ENCODE data around the gene KIAA0408.

KIAA0408 gene

GRCh38 chr6:127456465-127456864 lies 2.7 kb downstream of the KIAA0408 start:
- no peak for DNase-seq (ENCODE audit: low spot score)
- no peak for TF ChIP-seq CTCF (IDR thresholded peaks at IDR 0.05; ENCODE audit: extremely low read depth, missing control alignments)

- no peak for DNase-seq (ENCODE audit: low spot score)
- no peak for TF ChIP-seq CTCF (IDR thresholded peaks at IDR 0.05; ENCODE audit: extremely low read depth, missing control alignments)
Observed at GRCh38 chr6:127453845-127454619, 5.2 kb downstream of the KIAA0408 start.

- no peak for TF ChIP-seq CTCF (IDR thresholded peaks at IDR 0.05; ENCODE audit: extremely low read depth, missing control alignments)
- DNase-seq (ENCODE audit: low spot score): no peak
Observed at GRCh38 chr6:127452803-127453202, 6.4 kb downstream of the KIAA0408 start.

- no peak for DNase-seq (ENCODE audit: low spot score)
- no peak for TF ChIP-seq CTCF (IDR thresholded peaks at IDR 0.05; ENCODE audit: extremely low read depth, missing control alignments)
Observed at GRCh38 chr6:127451388-127451787, 7.8 kb downstream of the KIAA0408 start.

- TF ChIP-seq CTCF (IDR thresholded peaks at IDR 0.05; ENCODE audit: extremely low read depth, missing control alignments): no peak
- no peak for DNase-seq (ENCODE audit: low spot score)
Observed at GRCh38 chr6:127447780-127448179, 11.4 kb downstream of the KIAA0408 start.

GRCh38 chr6:127446356-127446755 lies 12.8 kb downstream of the KIAA0408 start:
- no peak for TF ChIP-seq CTCF (IDR thresholded peaks at IDR 0.05; ENCODE audit: extremely low read depth, missing control alignments)
- DNase-seq (ENCODE audit: low spot score): no peak

GRCh38 chr6:127441881-127442280 lies 17.3 kb downstream of the KIAA0408 start:
- no peak for DNase-seq (ENCODE audit: low spot score)
- TF ChIP-seq CTCF (IDR thresholded peaks at IDR 0.05; ENCODE audit: extremely low read depth, missing control alignments): no peak

All from GM20000 (cell line).